ENCODE measurements around the gene CDC27.

CDC27 gene

GRCh38 chr17:47188876-47189731, at the start of gene CDC27:
Gene CDC27, minus strand, starts transcription at chr17:47189295. Its CDS starts 123 bp downstream, at chr17:47189172.
- Histone ChIP-seq H3K27ac (ENCODE audit: low read depth, low read length) (peak within 1 kb of the TSS; percentile 66), H3K4me1 (ENCODE audit: control insufficient read depth, low read length) (peaks cover 53% of the 10 kb centered on the region), H3K9me3 (ENCODE audit: control insufficient read depth, insufficient read depth, low read length) (no peaks in the 10 kb centered on the region), H3F3A (ENCODE audit: control insufficient read depth, insufficient read depth) (peaks cover 5% of the 10 kb centered on the region), H3K9me2 (replicated peaks; ENCODE audit: control insufficient read depth, low read length) (no peaks in the 10 kb centered on the region), H3K36me3 (ENCODE audit: control insufficient read depth, low read length) (peaks cover 30% of the 10 kb centered on the region), H3K27me3 (ENCODE audit: control insufficient read depth, low read length) (no peaks in the 10 kb centered on the region), H3K4me2 (ENCODE audit: low read length) (peak within 1 kb of the TSS; percentile 71), H4K20me1 (ENCODE audit: control insufficient read depth, insufficient read depth, low read depth, low read length) (peaks cover 6% of the 10 kb centered on the region), H3K4me3 (ENCODE audit: low read length) (peak within 1 kb of the TSS; percentile 89), H3K79me2 (ENCODE audit: control insufficient read depth, low read length) (peaks cover 50% of the 10 kb centered on the region)
- TF ChIP-seq EZH2phosphoT487 (IDR thresholded peaks at IDR 0.05; ENCODE audit: borderline replicate concordance, low read length) (no peak), CTCF (IDR thresholded peaks at IDR 0.05; ENCODE audit: low read depth, low read length, poor library complexity, severe bottlenecking) (no peak)

- no peaks in the 10 kb centered on the region for H4K20me1 ChIP-seq (ENCODE audit: control insufficient read depth, insufficient read depth, low read depth, low read length)
- H3K4me1 ChIP-seq (ENCODE audit: control insufficient read depth, low read length): peaks cover 14% of the 10 kb centered on the region
- H3K36me3 ChIP-seq (ENCODE audit: control insufficient read depth, low read length): no peaks in the 10 kb centered on the region
- H3K27ac ChIP-seq (ENCODE audit: low read depth, low read length): no peak overlapping the region
- no peaks in the 10 kb centered on the region for H3K27me3 ChIP-seq (ENCODE audit: control insufficient read depth, low read length)
- H3K9me3 ChIP-seq (ENCODE audit: control insufficient read depth, insufficient read depth, low read length): peaks cover 20% of the 10 kb centered on the region
- no peak overlapping the region for H3K4me3 ChIP-seq (ENCODE audit: low read length)
- no peaks in the 10 kb centered on the region for H3K9me2 ChIP-seq (replicated peaks; ENCODE audit: control insufficient read depth, low read length)
- H3F3A ChIP-seq (ENCODE audit: control insufficient read depth, insufficient read depth): no peaks in the 10 kb centered on the region
- no peak overlapping the region for H3K4me2 ChIP-seq (ENCODE audit: low read length)
- TF ChIP-seq EZH2phosphoT487 (IDR thresholded peaks at IDR 0.05; ENCODE audit: borderline replicate concordance, low read length): no peak
- no peak for TF ChIP-seq CTCF (IDR thresholded peaks at IDR 0.05; ENCODE audit: low read depth, low read length, poor library complexity, severe bottlenecking)
- H3K79me2 ChIP-seq (ENCODE audit: control insufficient read depth, low read length): no peaks in the 10 kb centered on the region
These were observed 49.4 kb upstream of the CDC27 start for GRCh38 chr17:47238321-47239010.

GRCh38 chr17:47237841-47238240, 48.7 kb upstream of the CDC27 start:
- Histone ChIP-seq H4K20me1 (ENCODE audit: control insufficient read depth, insufficient read depth, low read depth, low read length) (no peaks in the 10 kb centered on the region), H3K9me2 (replicated peaks; ENCODE audit: control insufficient read depth, low read length) (no peaks in the 10 kb centered on the region), H3K36me3 (ENCODE audit: control insufficient read depth, low read length) (no peaks in the 10 kb centered on the region), H3K27me3 (ENCODE audit: control insufficient read depth, low read length) (no peaks in the 10 kb centered on the region), H3K79me2 (ENCODE audit: control insufficient read depth, low read length) (no peaks in the 10 kb centered on the region), H3K4me3 (ENCODE audit: low read length) (no peak overlapping the region), H3K9me3 (ENCODE audit: control insufficient read depth, insufficient read depth, low read length) (peaks cover 20% of the 10 kb centered on the region), H3K4me1 (ENCODE audit: control insufficient read depth, low read length) (peaks cover 13% of the 10 kb centered on the region), H3F3A (ENCODE audit: control insufficient read depth, insufficient read depth) (no peaks in the 10 kb centered on the region), H3K27ac (ENCODE audit: low read depth, low read length) (no peak overlapping the region), H3K4me2 (ENCODE audit: low read length) (no peak overlapping the region)
- no peak for TF ChIP-seq CTCF (IDR thresholded peaks at IDR 0.05; ENCODE audit: low read depth, low read length, poor library complexity, severe bottlenecking)
- no peak for TF ChIP-seq EZH2phosphoT487 (IDR thresholded peaks at IDR 0.05; ENCODE audit: borderline replicate concordance, low read length)
